ENCODE data around the gene KLHL42.

KLHL42 gene

DNA sequence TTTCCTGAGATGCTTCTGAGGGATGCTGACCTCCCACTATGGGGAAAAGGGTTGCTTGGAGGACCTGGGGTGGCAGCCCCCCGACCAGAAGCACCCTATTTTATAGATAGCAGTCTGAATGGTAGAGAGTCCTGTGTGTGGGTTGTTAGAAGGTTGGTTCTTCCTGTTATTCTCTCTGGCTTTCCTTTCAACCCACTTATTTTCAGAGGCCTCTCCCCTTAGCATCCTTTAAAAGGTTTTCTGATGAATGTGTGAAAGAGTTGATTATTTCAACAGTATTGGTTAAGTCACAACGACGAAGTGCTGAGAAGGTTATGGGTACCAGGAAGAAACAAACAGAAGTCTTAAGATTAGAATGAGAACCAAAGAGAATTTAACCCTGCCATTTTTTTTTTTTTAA lies 20.8 kb downstream of the KLHL42 start:
- Histone ChIP-seq H3K9me3 (ENCODE audit: control insufficient read depth, insufficient read depth, low read depth, low read length) (no peaks in the 10 kb centered on the region), H3K36me3 (ENCODE audit: control insufficient read depth in 2 of 2, insufficient read depth in 1 of 2, low read length in 2 of 2) (peaks cover 16 to 35% of the 10 kb centered on the region in 2 experiments; a peak in 2 of 3 replicates), H3K4me1 (ENCODE audit: control insufficient read depth, insufficient read depth, low read length) (0 out of 2 replicates have a peak, but pooled peaks cover 2% of the 10 kb centered on the region), H3K4me3 (ENCODE audit: low read depth, low read length) (no peak overlapping the region), H3K27ac (ENCODE audit: extremely low read depth, low read depth, low read length) (no peak overlapping the region)
- POLR2A ChIA-PET = no interaction called here
- no peak for TF ChIP-seq ZNF239 (tag by site-specific recombination; IDR thresholded peaks at IDR 0.05)
- no peak for TF ChIP-seq ZNF561 (tag by site-specific recombination; IDR thresholded peaks at IDR 0.05; ENCODE audit: borderline replicate concordance)
- TF ChIP-seq ZBTB8A (tag by site-specific recombination; IDR thresholded peaks at IDR 0.05) = no peak
- no peak for TF ChIP-seq WT1 (tag by site-specific recombination; IDR thresholded peaks at IDR 0.05)
- no peak for TF ChIP-seq ZNF19 (tag by site-specific recombination; IDR thresholded peaks at IDR 0.05; ENCODE audit: low read depth)
- no peak for TF ChIP-seq ZNF202 (tag by site-specific recombination; IDR thresholded peaks at IDR 0.05; ENCODE audit: borderline replicate concordance)
- no peak for TF ChIP-seq ZFHX2 (tag by site-specific recombination; conservative IDR thresholded peaks at IDR 0.05)
- no peak for TF ChIP-seq ZNF404 (tag by site-specific recombination; IDR thresholded peaks at IDR 0.05)
- CTCF ChIA-PET = interaction anchor here (0.6 kb wide), 1 partner anchor 202 kb away, joined by 3 read pairs; no protein-coding TSS in a partner anchor

DNA sequence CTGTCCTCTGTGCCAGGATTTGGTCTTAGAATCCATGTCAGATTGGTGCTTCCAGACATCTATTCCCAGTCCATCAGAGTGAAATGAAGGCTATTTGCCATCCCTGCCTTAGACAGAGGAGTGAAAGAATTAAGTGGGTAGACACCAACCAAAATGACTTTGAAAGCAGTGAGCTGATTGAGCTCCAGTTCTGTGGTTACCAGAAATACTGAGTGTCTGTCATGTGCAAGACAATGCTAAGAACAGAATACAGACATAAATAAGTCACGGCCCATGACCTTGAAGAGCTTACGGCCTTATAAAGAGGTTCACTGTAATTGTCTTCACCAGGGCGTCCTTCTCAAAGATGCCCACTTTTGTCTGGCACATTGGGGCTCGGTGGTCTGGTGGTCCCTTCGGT lies 21.6 kb downstream of the KLHL42 start:
- TF ChIP-seq MEIS1 (CRISPR knock-in tag; IDR thresholded peaks at IDR 0.05; ENCODE audit: borderline replicate concordance) (no peak), ZNF571 (tag by site-specific recombination; IDR thresholded peaks at IDR 0.05) (no peak), ZBTB48 (tag by site-specific recombination; IDR thresholded peaks at IDR 0.05) (no peak), ZNF677 (tag by site-specific recombination; IDR thresholded peaks at IDR 0.05) (no peak), ZNF366 (tag by site-specific recombination; conservative IDR thresholded peaks at IDR 0.05) (no peak), ZNF610 (tag by site-specific recombination; IDR thresholded peaks at IDR 0.05; ENCODE audit: borderline replicate concordance) (no peak), OSR2 (tag by site-specific recombination; IDR thresholded peaks at IDR 0.05) (no peak), ZFP3 (tag by site-specific recombination; IDR thresholded peaks at IDR 0.05; ENCODE audit: low read depth) (no peak), GLIS2 (tag by site-specific recombination; IDR thresholded peaks at IDR 0.05) (no peak), ZNF701 (tag by site-specific recombination; IDR thresholded peaks at IDR 0.05) (no peak), ZNF174 (tag by site-specific recombination; IDR thresholded peaks at IDR 0.05) (no peak), HOXC10 (CRISPR knock-in tag; IDR thresholded peaks at IDR 0.05) (no peak), ZNF292 (tag by site-specific recombination; IDR thresholded peaks at IDR 0.05; ENCODE audit: borderline replicate concordance, low read depth) (no peak)
- TF ChIP-seq, protein P1, sequence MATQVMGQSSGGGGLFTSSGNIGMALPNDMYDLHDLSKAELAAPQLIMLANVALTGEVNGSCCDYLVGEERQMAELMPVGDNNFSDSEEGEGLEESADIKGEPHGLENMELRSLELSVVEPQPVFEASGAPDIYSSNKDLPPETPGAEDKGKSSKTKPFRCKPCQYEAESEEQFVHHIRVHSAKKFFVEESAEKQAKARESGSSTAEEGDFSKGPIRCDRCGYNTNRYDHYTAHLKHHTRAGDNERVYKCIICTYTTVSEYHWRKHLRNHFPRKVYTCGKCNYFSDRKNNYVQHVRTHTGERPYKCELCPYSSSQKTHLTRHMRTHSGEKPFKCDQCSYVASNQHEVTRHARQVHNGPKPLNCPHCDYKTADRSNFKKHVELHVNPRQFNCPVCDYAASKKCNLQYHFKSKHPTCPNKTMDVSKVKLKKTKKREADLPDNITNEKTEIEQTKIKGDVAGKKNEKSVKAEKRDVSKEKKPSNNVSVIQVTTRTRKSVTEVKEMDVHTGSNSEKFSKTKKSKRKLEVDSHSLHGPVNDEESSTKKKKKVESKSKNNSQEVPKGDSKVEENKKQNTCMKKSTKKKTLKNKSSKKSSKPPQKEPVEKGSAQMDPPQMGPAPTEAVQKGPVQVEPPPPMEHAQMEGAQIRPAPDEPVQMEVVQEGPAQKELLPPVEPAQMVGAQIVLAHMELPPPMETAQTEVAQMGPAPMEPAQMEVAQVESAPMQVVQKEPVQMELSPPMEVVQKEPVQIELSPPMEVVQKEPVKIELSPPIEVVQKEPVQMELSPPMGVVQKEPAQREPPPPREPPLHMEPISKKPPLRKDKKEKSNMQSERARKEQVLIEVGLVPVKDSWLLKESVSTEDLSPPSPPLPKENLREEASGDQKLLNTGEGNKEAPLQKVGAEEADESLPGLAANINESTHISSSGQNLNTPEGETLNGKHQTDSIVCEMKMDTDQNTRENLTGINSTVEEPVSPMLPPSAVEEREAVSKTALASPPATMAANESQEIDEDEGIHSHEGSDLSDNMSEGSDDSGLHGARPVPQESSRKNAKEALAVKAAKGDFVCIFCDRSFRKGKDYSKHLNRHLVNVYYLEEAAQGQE (tag by site-specific recombination; IDR thresholded peaks at IDR 0.05) = no peak
- Histone ChIP-seq H3K9me3 (ENCODE audit: control insufficient read depth, insufficient read depth, low read depth, low read length) (no peaks in the 10 kb centered on the region), H3K4me3 (ENCODE audit: low read depth, low read length) (no peak overlapping the region), H3K27ac (ENCODE audit: extremely low read depth, low read depth, low read length) (no peak overlapping the region), H3K36me3 (ENCODE audit: control insufficient read depth in 2 of 2, insufficient read depth in 1 of 2, low read length in 2 of 2) (peaks cover 16 to 28% of the 10 kb centered on the region in 2 experiments; a peak in 2 of 3 replicates), H3K4me1 (ENCODE audit: control insufficient read depth, insufficient read depth, low read length) (0 out of 2 replicates have a peak, but pooled peaks cover 2% of the 10 kb centered on the region)
- ChIA-PET CTCF (interaction anchor here (0.6 to 1.7 kb wide), 2 partner anchors 19 to 201 kb away, joined by 3 read pairs; no protein-coding TSS in a partner anchor), POLR2A (no interaction called here)

Measured in HEK293 (cell line).